OCI-LY3 (cell line): ENCODE data around the gene MLST8.

Source experiments
- EZH2phosphoT487 ChIP-seq: fragments of 200-600 bp; shearing (Covaris generic); IDR thresholded peaks from 2 replicates; pipeline ENCODE4 v1.6.1; 2018; ENCODE audit warnings: antibody characterized with exemption, mixed run types, low read depth
- TF ChIP-seq, protein P1 (sequence below): fragments of 200-600, 300-600 bp; sonication (generic); IDR thresholded peaks from 2 replicates; pipeline ENCODE4 v1.5.1; 2014; ENCODE audit warnings: antibody characterized with exemption, low read length, low read depth

DNA sequence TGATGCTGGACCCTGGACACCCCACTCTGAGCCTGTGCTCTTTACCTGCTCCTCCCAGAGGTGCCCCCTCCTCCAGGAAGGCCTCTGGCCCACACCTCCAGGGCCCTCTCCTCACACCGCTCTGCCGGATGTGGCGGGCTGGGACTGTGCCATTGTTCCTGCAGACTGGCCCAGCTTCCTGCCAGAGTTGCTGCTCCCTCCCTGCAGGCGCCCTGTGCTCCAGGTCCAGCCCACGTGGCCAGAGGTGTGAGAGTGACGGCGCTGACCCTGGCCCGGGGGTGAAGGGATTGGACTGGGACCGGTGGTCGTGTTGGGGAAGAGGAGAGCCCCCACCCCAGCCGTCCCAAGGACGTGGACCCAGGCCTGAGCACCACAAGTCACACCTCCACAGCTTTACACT, 23.8 kb downstream of the MLST8 start:
- TF ChIP-seq, protein P1, sequence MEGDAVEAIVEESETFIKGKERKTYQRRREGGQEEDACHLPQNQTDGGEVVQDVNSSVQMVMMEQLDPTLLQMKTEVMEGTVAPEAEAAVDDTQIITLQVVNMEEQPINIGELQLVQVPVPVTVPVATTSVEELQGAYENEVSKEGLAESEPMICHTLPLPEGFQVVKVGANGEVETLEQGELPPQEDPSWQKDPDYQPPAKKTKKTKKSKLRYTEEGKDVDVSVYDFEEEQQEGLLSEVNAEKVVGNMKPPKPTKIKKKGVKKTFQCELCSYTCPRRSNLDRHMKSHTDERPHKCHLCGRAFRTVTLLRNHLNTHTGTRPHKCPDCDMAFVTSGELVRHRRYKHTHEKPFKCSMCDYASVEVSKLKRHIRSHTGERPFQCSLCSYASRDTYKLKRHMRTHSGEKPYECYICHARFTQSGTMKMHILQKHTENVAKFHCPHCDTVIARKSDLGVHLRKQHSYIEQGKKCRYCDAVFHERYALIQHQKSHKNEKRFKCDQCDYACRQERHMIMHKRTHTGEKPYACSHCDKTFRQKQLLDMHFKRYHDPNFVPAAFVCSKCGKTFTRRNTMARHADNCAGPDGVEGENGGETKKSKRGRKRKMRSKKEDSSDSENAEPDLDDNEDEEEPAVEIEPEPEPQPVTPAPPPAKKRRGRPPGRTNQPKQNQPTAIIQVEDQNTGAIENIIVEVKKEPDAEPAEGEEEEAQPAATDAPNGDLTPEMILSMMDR, result no peak
- TF ChIP-seq EZH2phosphoT487, result no peak
